H9 (cell line): ENCODE measurements around the gene IDH1. TPM values are rescaled to one million over a fixed set of nuclear protein-coding genes. Genes with fewer than 3 reads are reported as not detected.

ENCODE experiments used
- DNase-seq: peaks from one replicate; pipeline ENCODE4 v3.0.0-alpha.2; 2017
- H2AFZ ChIP-seq: one replicate; pipeline ENCODE4 v1.6.1; 2013; ENCODE audit warnings: mild to moderate bottlenecking, low read length, control low read depth, moderate library complexity
- H2AK5ac ChIP-seq: 2 replicates; pipeline ENCODE4 v1.6.1; 2013; ENCODE audit warnings: low read length, control low read depth, mixed read lengths; ENCODE audit not compliant: insufficient read length
- H2BK120ac ChIP-seq: one replicate; pipeline ENCODE4 v1.6.1; 2013; ENCODE audit warnings: low read depth, mild to moderate bottlenecking, low read length, control low read depth, inconsistent platforms; ENCODE audit not compliant: poor library complexity, severe bottlenecking
- H2BK12ac ChIP-seq: 2 replicates; pipeline ENCODE4 v1.6.1; 2013; ENCODE audit warnings: low read length, control low read depth, mixed read lengths, low read depth; ENCODE audit not compliant: insufficient read length
- H2BK15ac ChIP-seq: 2 replicates; pipeline ENCODE4 v1.6.1; 2013; ENCODE audit warnings: low read depth, low read length, control low read depth
- H2BK20ac ChIP-seq: one replicate; pipeline ENCODE4 v1.6.1; 2013; ENCODE audit warnings: low read depth, mild to moderate bottlenecking, low read length, control low read depth, inconsistent platforms; ENCODE audit not compliant: poor library complexity, severe bottlenecking
- H2BK5ac ChIP-seq: 2 replicates; pipeline ENCODE4 v1.6.1; 2013; ENCODE audit warnings: low read length, control low read depth, mixed read lengths; ENCODE audit not compliant: insufficient read length
- H3K14ac ChIP-seq: 2 replicates; pipeline ENCODE4 v1.6.1; 2013; ENCODE audit warnings: low read length, control low read depth; ENCODE audit not compliant: insufficient read depth
- H3K18ac ChIP-seq: 2 replicates; pipeline ENCODE4 v1.6.1; 2013; ENCODE audit warnings: low read depth, mild to moderate bottlenecking, mixed read lengths, low read length, control low read depth; ENCODE audit not compliant: insufficient read length
- H3K23ac ChIP-seq: 2 replicates; pipeline ENCODE4 v1.6.1; 2013; ENCODE audit warnings: low read length, control low read depth, mixed read lengths, low read depth; ENCODE audit not compliant: insufficient read length
- H3K23me2 ChIP-seq: 2 replicates; pipeline ENCODE4 v1.6.1; 2013; ENCODE audit warnings: low read depth, mild to moderate bottlenecking, mixed read lengths, low read length, control low read depth; ENCODE audit not compliant: insufficient read length, poor library complexity, severe bottlenecking
- H3K27ac ChIP-seq: 2 replicates; pipeline ENCODE4 v1.5.1; 2013; ENCODE audit warnings: low read length, control low read depth, mixed read lengths, low read depth; ENCODE audit not compliant: insufficient read length
- H3K27me3 ChIP-seq: 2 replicates; pipeline ENCODE4 v1.6.1; 2013; ENCODE audit warnings: low read length, control low read depth, inconsistent platforms; ENCODE audit not compliant: insufficient read depth
- H3K4ac ChIP-seq: 2 replicates; pipeline ENCODE4 v1.6.1; 2013; ENCODE audit warnings: low read depth, mild to moderate bottlenecking, control low read depth, inconsistent platforms, low read length, moderate library complexity
- H3K4me1 ChIP-seq: 2 replicates; pipeline ENCODE4 v1.6.1; 2013; ENCODE audit warnings: low read length, control low read depth, inconsistent platforms; ENCODE audit not compliant: insufficient read depth
- H3K4me2 ChIP-seq: 2 replicates; pipeline ENCODE4 v1.6.1; 2013; ENCODE audit warnings: low read length, control low read depth, mixed read lengths; ENCODE audit not compliant: insufficient read length, insufficient read depth
- H3K56ac ChIP-seq: 2 replicates; pipeline ENCODE4 v1.6.1; 2013; ENCODE audit warnings: low read depth, mild to moderate bottlenecking, mixed read lengths, low read length, control low read depth; ENCODE audit not compliant: insufficient read length
- H3K79me1 ChIP-seq: 2 replicates; pipeline ENCODE4 v1.6.1; 2013; ENCODE audit warnings: low read depth, mild to moderate bottlenecking, moderate library complexity, low read length, control low read depth, inconsistent platforms; ENCODE audit not compliant: insufficient read depth, poor library complexity, severe bottlenecking
- H3K79me2 ChIP-seq: 2 replicates; pipeline ENCODE4 v1.6.1; 2013; ENCODE audit warnings: low read length, control low read depth, inconsistent platforms; ENCODE audit not compliant: insufficient read depth
- H3K9ac ChIP-seq: 2 replicates; pipeline ENCODE4 v1.6.1; 2013; ENCODE audit warnings: low read length, control low read depth, mixed read lengths; ENCODE audit not compliant: insufficient read length; ENCODE audit errors: extremely low read depth
- H3K9me3 ChIP-seq: one replicate; pipeline ENCODE4 v1.6.1; 2013; ENCODE audit warnings: low read depth, low read length, inconsistent platforms; ENCODE audit not compliant: control insufficient read depth
- H3T11ph ChIP-seq: one replicate; pipeline ENCODE4 v1.6.1; 2013; ENCODE audit warnings: mild to moderate bottlenecking, low read length, control low read depth, inconsistent platforms
- H4K20me1 ChIP-seq: one replicate; pipeline ENCODE4 v1.6.1; 2013; ENCODE audit not compliant: control insufficient read depth, insufficient read length, insufficient read depth
- H4K5ac ChIP-seq: 2 replicates; pipeline ENCODE4 v1.6.1; 2013; ENCODE audit warnings: low read depth, mild to moderate bottlenecking, mixed read lengths, low read length, control low read depth; ENCODE audit not compliant: insufficient read length
- H4K8ac ChIP-seq: replicated peaks from 2 replicates; pipeline ENCODE4 v1.6.1; 2013; ENCODE audit warnings: low read length, control low read depth, mixed read lengths, low read depth; ENCODE audit not compliant: insufficient read length
- H4K91ac ChIP-seq: 2 replicates; pipeline ENCODE4 v1.6.1; 2013; ENCODE audit warnings: low read depth, mild to moderate bottlenecking, moderate library complexity, mixed read lengths, low read length, control low read depth; ENCODE audit not compliant: insufficient read length
- H3K27ac Mint-ChIP-seq, 3 experiments: 2 replicates in 2 of 3; 3 replicates in 1 of 3; pipeline ENCODE4 v1.8.0; 2020 to 2021; ENCODE audit warnings: mixed read lengths in 3 of 3, mild to moderate bottlenecking in 1 of 3, moderate library complexity in 1 of 3
- H3K27me3 Mint-ChIP-seq: 2 replicates; pipeline ENCODE4 v1.8.0; 2021; ENCODE audit warnings: low read depth, mild to moderate bottlenecking, moderate library complexity, mixed read lengths
- H3K36me3 Mint-ChIP-seq, 3 experiments: 2 replicates in 2 of 3; 3 replicates in 1 of 3; pipeline ENCODE4 v1.8.0; 2020 to 2021; ENCODE audit warnings: low read depth in 3 of 3, mixed read lengths in 3 of 3; ENCODE audit not compliant: insufficient read depth in 1 of 3
- H3K4me1 Mint-ChIP-seq, 2 experiments: 2 replicates each; pipeline ENCODE4 v1.8.0; 2020; ENCODE audit warnings: mixed read lengths in 2 of 2
- H3K4me3 Mint-ChIP-seq, 2 experiments: 2 replicates in 1 of 2; 3 replicates in 1 of 2; pipeline ENCODE4 v1.8.0; 2020 to 2021; ENCODE audit warnings: mild to moderate bottlenecking in 2 of 2, mixed read lengths in 2 of 2, moderate library complexity in 1 of 2
- H3K9me3 Mint-ChIP-seq, 2 experiments: 2 replicates in 1 of 2; 3 replicates in 1 of 2; pipeline ENCODE4 v1.8.0; 2020; ENCODE audit warnings: mild to moderate bottlenecking in 2 of 2, mixed read lengths in 2 of 2, moderate library complexity in 1 of 2
- total RNA-seq: library from RNA; stranded (reverse); gene quantifications from 2 replicates; pipeline ENCODE4 v1.2.1, GENCODE V29; 2021
- TF ChIP-seq, protein P1 (sequence below): fragments of 200-600 bp; sonication (generic); conservative IDR thresholded peaks from 3 replicates; pipeline ENCODE4 v1.8.0; 2021; ENCODE audit warnings: antibody characterized with exemption, mild to moderate bottlenecking

The IDH1 gene
- total RNA-seq, 1 experiment from 2014 or later = 234 TPM

DNA sequence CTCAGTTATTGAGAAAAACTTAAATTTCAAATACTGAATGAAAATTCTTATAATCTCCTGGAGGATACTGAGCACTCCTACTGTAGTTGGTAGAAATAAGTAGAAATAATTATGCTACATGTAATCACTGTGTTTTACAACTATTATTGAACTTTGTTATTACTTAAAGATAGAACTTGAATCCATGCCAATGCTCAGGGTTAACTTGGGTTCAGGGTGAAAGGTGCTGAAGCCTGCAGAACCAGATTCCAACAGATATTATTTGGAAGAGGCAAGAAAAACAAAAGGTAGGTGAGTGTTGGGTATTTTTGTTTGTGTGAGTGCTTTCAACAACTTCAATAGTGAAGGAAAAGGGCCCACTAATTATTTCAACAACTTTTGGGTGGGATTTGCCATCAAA is 10.4 kb downstream of the IDH1 start:
- H4K91ac ChIP-seq = no peak overlapping the region
- no peaks in the 10 kb centered on the region for H3K23me2 ChIP-seq
- H4K5ac ChIP-seq = no peak overlapping the region
- H3K4me2 ChIP-seq = no peak overlapping the region
- H3K79me1 ChIP-seq = no peaks in the 10 kb centered on the region
- no peak overlapping the region for H3K56ac ChIP-seq
- H3K4me1 Mint-ChIP-seq = peaks cover 0 to under 1% of the 10 kb centered on the region in 2 experiments; a peak in 1 of 4 replicates
- H4K8ac ChIP-seq = no peak overlapping the region
- H3K14ac ChIP-seq = no peak overlapping the region
- no peak overlapping the region for H2BK5ac ChIP-seq
- H3T11ph ChIP-seq = no peak overlapping the region
- H3K9ac ChIP-seq = no peak overlapping the region
- no peaks in the 10 kb centered on the region for H3K9me3 ChIP-seq
- no peak overlapping the region for H3K27ac ChIP-seq
- no peak for DNase-seq
- TF ChIP-seq, protein P1, sequence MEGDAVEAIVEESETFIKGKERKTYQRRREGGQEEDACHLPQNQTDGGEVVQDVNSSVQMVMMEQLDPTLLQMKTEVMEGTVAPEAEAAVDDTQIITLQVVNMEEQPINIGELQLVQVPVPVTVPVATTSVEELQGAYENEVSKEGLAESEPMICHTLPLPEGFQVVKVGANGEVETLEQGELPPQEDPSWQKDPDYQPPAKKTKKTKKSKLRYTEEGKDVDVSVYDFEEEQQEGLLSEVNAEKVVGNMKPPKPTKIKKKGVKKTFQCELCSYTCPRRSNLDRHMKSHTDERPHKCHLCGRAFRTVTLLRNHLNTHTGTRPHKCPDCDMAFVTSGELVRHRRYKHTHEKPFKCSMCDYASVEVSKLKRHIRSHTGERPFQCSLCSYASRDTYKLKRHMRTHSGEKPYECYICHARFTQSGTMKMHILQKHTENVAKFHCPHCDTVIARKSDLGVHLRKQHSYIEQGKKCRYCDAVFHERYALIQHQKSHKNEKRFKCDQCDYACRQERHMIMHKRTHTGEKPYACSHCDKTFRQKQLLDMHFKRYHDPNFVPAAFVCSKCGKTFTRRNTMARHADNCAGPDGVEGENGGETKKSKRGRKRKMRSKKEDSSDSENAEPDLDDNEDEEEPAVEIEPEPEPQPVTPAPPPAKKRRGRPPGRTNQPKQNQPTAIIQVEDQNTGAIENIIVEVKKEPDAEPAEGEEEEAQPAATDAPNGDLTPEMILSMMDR = no peak
- H3K4me1 ChIP-seq = no peaks in the 10 kb centered on the region
- H3K27me3 ChIP-seq = no peaks in the 10 kb centered on the region
- H3K36me3 Mint-ChIP-seq = peaks cover 68 to 93% (median 91%) of the 10 kb centered on the region in 3 experiments
- no peak overlapping the region for H2BK120ac ChIP-seq
- no peaks in the 10 kb centered on the region for H3K9me3 Mint-ChIP-seq
- no peak overlapping the region for H2BK15ac ChIP-seq
- H3K23ac ChIP-seq = no peak overlapping the region
- 0 out of 7 replicates have a peak overlapping the region, but pooled peaks of 1 of the 3 experiments have one; percentile 23 for H3K27ac Mint-ChIP-seq
- no peak overlapping the region for H3K18ac ChIP-seq
- no peak overlapping the region for H2AFZ ChIP-seq
- no peak overlapping the region for H3K4me3 Mint-ChIP-seq
- H3K27me3 Mint-ChIP-seq = no peaks in the 10 kb centered on the region
- no peaks in the 10 kb centered on the region for H4K20me1 ChIP-seq
- no peak overlapping the region for H2AK5ac ChIP-seq
- no peak overlapping the region for H2BK20ac ChIP-seq
- H3K79me2 ChIP-seq = no peaks in the 10 kb centered on the region
- no peak overlapping the region for H3K4ac ChIP-seq
- H2BK12ac ChIP-seq = no peak overlapping the region
